Glomerular visceral epithelial cell (primary cell): Measurements from ENCODE around the gene ELFN2.

Source experiments
- DNase-seq: peaks from one replicate; pipeline ENCODE4 v3.0.0-alpha.2; 2016; ENCODE audit errors: extremely low spot score

ELFN2 gene

GRCh38 chr22:37427711-37428635 lies 694 bp upstream of the ELFN2 start:
- no peak for DNase-seq

- DNase-seq: no peak
These were observed 559 bp downstream of the ELFN2 start for GRCh38 chr22:37426706-37427134.

GRCh38 chr22:37425800-37426705 lies 1.2 kb downstream of the ELFN2 start:
- DNase-seq: peak; percentile 85

- no peak for DNase-seq
These were observed 1.9 kb downstream of the ELFN2 start for GRCh38 chr22:37425369-37425768.

GRCh38 chr22:37423283-37423682 lies 4.0 kb downstream of the ELFN2 start:
- DNase-seq: no peak

- DNase-seq: no peak
These were observed 5.8 kb downstream of the ELFN2 start for GRCh38 chr22:37421468-37421877.

GRCh38 chr22:37420686-37421467 lies 6.4 kb downstream of the ELFN2 start:
- DNase-seq: peak; percentile 7

- DNase-seq: peak; percentile 53
These were observed 7.2 kb downstream of the ELFN2 start for GRCh38 chr22:37419969-37420685.

- DNase-seq: no peak
These were observed 7.8 kb downstream of the ELFN2 start for GRCh38 chr22:37419370-37419968.

- no peak for DNase-seq
These were observed 8.5 kb downstream of the ELFN2 start for GRCh38 chr22:37418627-37419369.

- no peak for DNase-seq
These were observed 9.5 kb downstream of the ELFN2 start for GRCh38 chr22:37417677-37418348.

GRCh38 chr22:37417264-37417663 lies 10.0 kb downstream of the ELFN2 start:
- no peak for DNase-seq

GRCh38 chr22:37416827-37417226 lies 10.5 kb downstream of the ELFN2 start:
- no peak for DNase-seq

- no peak for DNase-seq
These were observed 10.9 kb downstream of the ELFN2 start for GRCh38 chr22:37416389-37416788.

- DNase-seq: no peak
These were observed 12.1 kb downstream of the ELFN2 start for GRCh38 chr22:37415210-37415609.

GRCh38 chr22:37414288-37414687 lies 13.0 kb downstream of the ELFN2 start:
- no peak for DNase-seq

- DNase-seq: no peak
These were observed 13.7 kb downstream of the ELFN2 start for GRCh38 chr22:37413546-37413945.

GRCh38 chr22:37412495-37413250 lies 14.6 kb downstream of the ELFN2 start:
- no peak for DNase-seq

- no peak for DNase-seq
These were observed 15.6 kb downstream of the ELFN2 start for GRCh38 chr22:37411655-37412054.
